GM12878 (cell line): Measurements from ENCODE around the gene ADCY5. TPM values are rescaled to one million over a fixed set of nuclear protein-coding genes. Genes with fewer than 3 reads are reported as not detected.
"Not testable (repeated sequence)": the region's sequence is repeated elsewhere in the genome, so short reads cannot be mapped to it uniquely, and the experiment has no call there.

Experiments used
- ATAC-seq: fragments of 200-7000 bp; cut with Tn5 transposase; 3 replicates; pipeline ENCODE4 v1.9.1; 2020; ENCODE audit warnings: mild to moderate bottlenecking, moderate library complexity
- BruUV-seq: library from RNA; stranded (reverse); fragments of 400-500 nt; replicated peaks from 2 replicates; lab custom pipeline; 2021; lab: Mats Ljungman, UMichigan
- CTCF ChIA-PET: fragments of 300-600 bp; sonication (Branson Sonifier 250); formaldehyde crosslinking; extraction: SDS; loops from one replicate; lab custom pipeline; 2021; ENCODE audit warnings: inconsistent platforms; lab: Yijun Ruan, JAX
- POLR2A ChIA-PET: fragments of 350-600 bp; formaldehyde crosslinking; extraction: SDS; loops from one replicate; lab custom pipeline; 2021; ENCODE audit warnings: inconsistent platforms; lab: Charles Lee
- RAD21 ChIA-PET: fragments of 300-600 bp; sonication (Branson Sonifier 250); formaldehyde crosslinking; loops from one replicate; lab custom pipeline; 2023; ENCODE audit warnings: antibody characterized with exemption; ENCODE audit not compliant: unreplicated experiment; lab: Charles Lee
- SMC1A ChIA-PET: fragments of 300-600 bp; sonication (Branson Sonifier 250); formaldehyde crosslinking; loops from one replicate; lab custom pipeline; 2023; ENCODE audit not compliant: unreplicated experiment, uncharacterized antibody; lab: Charles Lee
- DNase-seq: peaks from one replicate; pipeline ENCODE4 v3.0.0-alpha.2; 2011; ENCODE audit warnings: low read depth, low spot score
- FAIRE-seq: peaks from 3 replicates; lab custom pipeline; 2011; peaks lifted over from hg19 to GRCh38; lab: Jason Lieb, UNC
- H2AFZ ChIP-seq: 2 replicates; pipeline ENCODE4 v1.6.0; 2011; ENCODE audit warnings: low read depth, low read length, control low read depth; ENCODE audit not compliant: control insufficient read depth
- H3K27ac ChIP-seq: 2 replicates; pipeline ENCODE4 v1.5.1; 2011; ENCODE audit warnings: control low read depth; ENCODE audit not compliant: control insufficient read depth, insufficient read depth
- H3K27me3 ChIP-seq, 2 experiments: replicated peaks in 1 of 2; 2 replicates each; pipeline versions ENCODE4 v1.6.0 to v1.6.1; 2011; ENCODE audit warnings: low read length in 1 of 2; ENCODE audit not compliant: control insufficient read depth in 2 of 2, insufficient read depth in 2 of 2
- H3K36me3 ChIP-seq, 2 experiments: 2 replicates each; pipeline ENCODE4 v1.5.1; 2011; ENCODE audit warnings: low read length in 1 of 2; ENCODE audit not compliant: control insufficient read depth in 2 of 2, insufficient read depth in 2 of 2
- H3K4me1 ChIP-seq: 2 replicates; pipeline ENCODE4 v1.6.1; 2011; ENCODE audit warnings: mild to moderate bottlenecking, low read length, moderate library complexity, mixed read lengths; ENCODE audit not compliant: control insufficient read depth, insufficient read depth
- H3K4me2 ChIP-seq: 2 replicates; pipeline ENCODE4 v1.6.0; 2011; ENCODE audit warnings: control low read depth; ENCODE audit not compliant: control insufficient read depth, insufficient read depth
- H3K4me3 ChIP-seq: fragments of 200-600 bp; sonication (generic); 2 replicates; pipeline ENCODE4 v1.5.1; 2016
- H3K79me2 ChIP-seq: 2 replicates; pipeline ENCODE4 v1.6.0; 2011; ENCODE audit warnings: low read length; ENCODE audit not compliant: control insufficient read depth, insufficient read depth
- H3K9ac ChIP-seq: 2 replicates; pipeline ENCODE4 v1.8.0; 2011; ENCODE audit warnings: low read length, control low read depth, mixed read lengths; ENCODE audit not compliant: control insufficient read depth, insufficient read depth
- H3K9me3 ChIP-seq: replicated peaks from 3 replicates; pipeline ENCODE4 v1.5.1; 2011; ENCODE audit warnings: mild to moderate bottlenecking, low read length; ENCODE audit not compliant: control insufficient read depth, insufficient read depth
- H4K20me1 ChIP-seq: 2 replicates; pipeline ENCODE4 v1.6.0; 2011; ENCODE audit not compliant: control insufficient read depth, insufficient read depth
- IKZF2 ChIP-seq, 2 experiments: fragments of 450-650 bp; IDR thresholded peaks; 2 replicates each; pipeline ENCODE4 v1.6.1; 2017; ENCODE audit warnings: mild to moderate bottlenecking in 2 of 2, moderate library complexity in 2 of 2
- ZBED1 ChIP-seq: IDR thresholded peaks from 2 replicates; pipeline ENCODE4 v1.6.1; 2016; ENCODE audit warnings: borderline replicate concordance
- ZBTB40 ChIP-seq: fragments of 450-650 bp; IDR thresholded peaks from 2 replicates; pipeline ENCODE4 v1.6.1; 2016; ENCODE audit warnings: mild to moderate bottlenecking, moderate library complexity, borderline replicate concordance
- WGBS: methylation state at CpG from one replicate; pipeline ENCODE4 v1.1.6; 2016; ENCODE audit warnings: low lambda C conversion rate; ENCODE audit not compliant: insufficient replicate concordance, insufficient coverage; ENCODE audit errors: missing lambda C conversion rate; 5-methylcytosine and 5-hydroxymethylcytosine counted together
- in situ Hi-C: fragments of 300-500 bp; cut with MboI; formaldehyde crosslinking; loops from 9 replicates; pipeline ENCODE4 v1.14.3; 2018; ENCODE audit warnings: mixed read lengths
- intact Hi-C: fragments of 100-400 bp; cut with micrococcal nuclease; formaldehyde crosslinking; loops from one replicate; pipeline ENCODE4 v1.14.2; 2022; ENCODE audit not compliant: unreplicated experiment
- polyA plus RNA-seq, 11 experiments: library from polyadenylated mRNA; depleted of rRNA in 4 of 11; unstranded in 6 of 11; stranded (reverse) in 5 of 11; fragments of >200 nt; fragmentation: Nextera tagmentation in 4 of 11; fragmentation: Illumina TruSeq in 1 of 11; extraction: Ambion mirVana in 4 of 11; extraction: Trizol in 1 of 11; gene quantifications; 1 replicate in 1 of 11; 2 replicates in 10 of 11; pipeline versions ENCODE4 v1.2.1 to v1.2.3, GENCODE V29; 2011 to 2016; ENCODE audit warnings: inconsistent platforms in 2 of 11, missing spikeins in 2 of 11, low read depth in 1 of 11
- total RNA-seq, 4 experiments: library from RNA; depleted of rRNA in 3 of 4; stranded (reverse); fragments of >200 nt in 3 of 4; fragmentation: Illumina TruSeq in 1 of 4; extraction: Trizol in 1 of 4; gene quantifications; 2 replicates each; pipeline versions ENCODE4 v1.2.1 to v1.2.3, GENCODE V29; 2013 to 2021

ADCY5 gene
- total and polyA plus RNA-seq, 10 of the 15 experiments (the other 5 are each of a cell fraction or from before 2014, with no cell fraction given), result under 0.01 to 0.24 (median 0.02) TPM; not detected in 4

- intact Hi-C loops (loop anchor here (1.0 kb wide), 1 partner anchor 159 kb away; no protein-coding TSS in a partner anchor), in situ Hi-C loops (loop anchor here (5.0 kb wide), 1 partner anchor 161 kb away; no protein-coding TSS in a partner anchor)
- RAD21 ChIA-PET, result interaction anchor here (0.8 to 2.3 kb wide), 5 partner anchors 32 to 159 kb away, joined by 3 to 21 read pairs (median 3); no protein-coding TSS in a partner anchor
- Histone ChIP-seq H4K20me1 (no peaks in the 10 kb centered on the region), H2AFZ (no peak overlapping the region), H3K4me3 (no peak overlapping the region), H3K4me2 (no peak overlapping the region), H3K79me2 (no peaks in the 10 kb centered on the region), H3K27me3 (no peaks in the 10 kb centered on the region), H3K9me3 (no peaks in the 10 kb centered on the region), H3K9ac (no peak overlapping the region), H3K4me1 (no peaks in the 10 kb centered on the region), H3K27ac (no peak overlapping the region), H3K36me3 (peaks cover 1% of the 10 kb centered on the region in 2 experiments; a peak in 3 of 4 replicates)
- 63% methylated on average over 5 of the region's 5 CpGs for WGBS
- POLR2A ChIA-PET, result no interaction called here
- no peak for DNase-seq
- FAIRE-seq, result no peak
- ATAC-seq, result no peak
- BruUV-seq, result no TSS peak
- TF ChIP-seq ZBED1 (no peak), ZBTB40 (no peak), IKZF2 (IDR thresholded peaks at IDR 0.05) (no peak)
- CTCF ChIA-PET, result interaction anchor here (0.6 to 3.3 kb wide), 14 partner anchors 12 to 192 kb away, joined by 3 to 51 read pairs (median 3); no protein-coding TSS in a partner anchor
- SMC1A ChIA-PET, result interaction anchor here (1.0 to 1.4 kb wide), 3 partner anchors 151 to 162 kb away, joined by 3 to 5 read pairs (median 4); no protein-coding TSS in a partner anchor
These were observed 39.9 kb upstream of the ADCY5 start for GRCh38 chr3:123488645-123489347.

GRCh38 chr3:123487063-123487462, 38.2 kb upstream of the ADCY5 start:
- H3K4me1 ChIP-seq, SMC1A ChIA-PET, H3K27ac ChIP-seq, H3K4me3 ChIP-seq, ATAC-seq, FAIRE-seq, H3K4me2 ChIP-seq, H3K27me3 ChIP-seq, H3K9ac ChIP-seq, BruUV-seq, DNase-seq, POLR2A ChIA-PET, H3K79me2 ChIP-seq, H3K9me3 ChIP-seq, H3K36me3 ChIP-seq, RAD21 ChIA-PET, H2AFZ ChIP-seq, intact Hi-C loops, CTCF ChIA-PET, H4K20me1 ChIP-seq: not testable (repeated sequence)
- in situ Hi-C loops, result loop anchor here (5.0 kb wide), 1 partner anchor 160 kb away; no protein-coding TSS in a partner anchor
- 50% methylated on average over 8 of the region's 8 CpGs for WGBS
